ENCODE results near the gene PRDM16.

The PRDM16 gene

DNA sequence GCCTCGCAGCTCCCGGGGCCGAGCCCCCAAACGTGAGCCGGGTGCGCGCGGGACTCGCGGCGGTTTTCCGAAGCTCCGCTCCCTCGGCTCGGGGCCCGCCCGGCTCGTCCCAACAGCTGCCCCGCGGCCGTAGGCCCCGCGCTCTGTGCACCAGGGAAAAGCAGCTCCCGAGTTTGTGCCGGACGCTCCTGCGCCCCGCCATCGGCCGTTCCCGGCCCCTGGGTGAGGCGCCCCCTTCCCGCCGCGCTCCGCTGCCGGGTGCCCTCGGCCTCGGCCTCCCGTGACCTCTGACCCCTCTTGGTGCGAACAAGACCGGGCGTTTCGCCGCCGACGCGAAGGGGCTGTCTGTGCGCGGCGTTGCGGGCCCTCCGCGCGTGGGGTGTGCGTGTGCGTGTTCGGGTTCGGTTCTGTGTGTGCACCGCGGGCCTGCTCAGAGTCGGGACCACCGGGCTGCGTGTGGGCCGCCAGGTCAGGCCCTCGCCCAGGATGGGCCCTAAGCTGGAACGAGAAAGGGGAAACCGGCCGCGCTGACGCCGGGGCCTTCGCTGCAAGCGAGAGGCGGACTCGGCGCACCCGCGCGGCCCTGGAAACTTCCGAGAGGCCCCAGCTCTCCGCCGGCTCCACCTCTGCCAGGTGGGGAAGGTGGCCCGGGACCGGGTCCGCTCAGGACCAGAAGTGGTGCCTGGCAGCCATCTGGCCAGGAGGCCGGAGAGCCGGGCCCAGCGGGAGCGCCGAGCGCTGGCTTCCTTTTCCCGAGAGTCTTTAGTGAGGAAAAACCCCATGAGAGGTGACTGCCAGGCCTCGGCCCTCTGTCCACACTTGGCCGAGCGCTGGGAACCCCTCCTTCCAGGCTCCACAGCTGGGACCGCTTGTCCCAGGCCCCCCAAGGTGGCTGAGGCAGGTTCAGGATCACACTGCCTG, 1.9 kb downstream of the PRDM16 start:
- DNase-seq = no peak

DNA sequence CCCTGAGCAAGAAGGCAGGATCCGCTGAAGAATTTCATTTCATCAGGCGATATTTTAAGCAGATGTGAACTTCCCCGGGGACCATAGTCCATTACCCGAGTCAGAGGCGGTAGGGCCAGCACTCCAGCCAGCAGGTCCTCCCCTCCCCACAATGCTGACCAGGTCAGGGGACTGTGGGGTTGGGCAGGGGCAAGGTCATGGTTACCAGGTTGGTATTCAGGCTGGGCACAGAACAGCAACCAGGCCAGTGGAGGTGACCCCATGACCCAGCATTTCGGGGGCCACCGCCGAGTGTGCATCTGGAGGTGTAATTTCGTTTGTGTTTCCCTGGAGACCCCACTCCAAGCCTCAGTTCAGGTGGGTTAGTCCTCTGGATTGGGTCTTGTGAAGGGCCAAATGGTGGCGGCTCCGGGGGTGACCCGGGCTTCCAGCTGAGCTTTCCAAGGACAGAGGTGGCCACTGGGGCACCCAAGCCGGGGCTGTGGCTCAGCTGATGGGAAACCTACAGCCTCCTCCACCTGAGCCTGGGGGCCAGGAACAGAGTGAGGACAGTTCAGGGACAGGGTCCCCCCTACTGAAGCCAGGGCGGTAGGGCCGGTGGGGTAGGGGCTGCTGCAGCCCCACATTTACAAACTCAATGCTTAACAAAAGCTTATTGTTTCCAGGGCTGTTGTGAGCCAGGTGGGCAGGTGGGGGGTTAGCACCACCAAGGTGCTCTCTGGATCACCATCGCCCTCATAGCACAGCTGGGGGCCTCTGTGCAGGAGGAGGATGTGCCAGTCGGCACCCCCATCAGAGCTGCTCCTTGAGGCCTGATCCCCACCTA, 2.8 kb downstream of the PRDM16 start:
- DNase-seq = no peak

DNA sequence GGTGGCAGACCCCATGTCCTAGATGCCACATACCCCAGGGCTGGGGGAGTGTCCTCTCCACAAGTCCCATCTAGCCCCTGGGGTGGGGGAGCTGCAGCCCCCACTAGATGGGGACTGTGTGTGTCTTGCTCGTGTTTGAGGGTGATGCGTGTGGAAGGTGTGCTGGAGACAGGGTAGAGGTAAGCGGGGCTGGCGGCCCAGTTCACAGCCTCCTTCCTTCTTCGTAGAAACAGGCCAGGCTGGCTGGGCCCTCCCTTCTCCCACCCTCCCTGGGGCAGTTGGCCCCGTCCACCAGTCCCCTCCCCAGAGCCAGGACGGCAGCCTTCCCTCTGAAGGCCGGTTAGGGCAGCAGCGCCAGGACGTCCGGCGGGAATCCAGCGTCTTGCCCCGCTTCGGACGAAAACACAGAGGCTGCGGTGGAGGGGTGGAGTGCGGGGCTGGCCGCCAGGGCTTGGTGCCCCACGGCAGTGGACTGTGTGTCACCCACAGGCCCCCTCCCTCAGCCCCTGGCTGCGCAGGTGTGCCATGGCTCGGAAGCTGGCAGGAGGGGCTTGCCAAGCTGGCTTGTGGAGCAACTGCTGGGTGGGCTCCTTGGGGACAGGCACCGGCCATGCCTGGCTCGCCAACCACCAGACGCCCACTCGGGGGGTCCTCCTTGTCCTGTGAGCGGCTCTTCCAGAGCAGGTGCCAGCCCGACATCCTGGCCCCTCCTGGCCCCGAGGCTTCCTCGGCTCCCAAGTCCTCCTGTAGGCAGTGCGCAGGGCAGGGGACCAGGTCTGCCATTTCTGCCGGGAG, 3.6 kb downstream of the PRDM16 start:
- no peak for DNase-seq

DNA sequence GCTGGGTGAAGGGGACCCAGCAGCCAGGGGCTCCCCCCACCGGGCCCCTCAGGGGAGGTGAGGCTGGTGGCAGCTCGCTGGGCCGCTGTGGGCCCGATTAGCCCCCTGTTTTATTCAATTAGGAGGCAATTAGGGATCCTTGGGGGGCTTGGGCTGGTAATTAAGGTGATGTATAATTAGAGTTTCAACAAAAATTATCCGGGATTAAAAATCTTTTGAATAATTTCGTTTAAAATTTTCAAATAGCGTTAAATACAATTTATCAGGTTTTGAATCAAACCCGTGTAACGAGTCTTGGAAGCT, 4.1 kb downstream of the PRDM16 start:
- DNase-seq = no peak

DNA sequence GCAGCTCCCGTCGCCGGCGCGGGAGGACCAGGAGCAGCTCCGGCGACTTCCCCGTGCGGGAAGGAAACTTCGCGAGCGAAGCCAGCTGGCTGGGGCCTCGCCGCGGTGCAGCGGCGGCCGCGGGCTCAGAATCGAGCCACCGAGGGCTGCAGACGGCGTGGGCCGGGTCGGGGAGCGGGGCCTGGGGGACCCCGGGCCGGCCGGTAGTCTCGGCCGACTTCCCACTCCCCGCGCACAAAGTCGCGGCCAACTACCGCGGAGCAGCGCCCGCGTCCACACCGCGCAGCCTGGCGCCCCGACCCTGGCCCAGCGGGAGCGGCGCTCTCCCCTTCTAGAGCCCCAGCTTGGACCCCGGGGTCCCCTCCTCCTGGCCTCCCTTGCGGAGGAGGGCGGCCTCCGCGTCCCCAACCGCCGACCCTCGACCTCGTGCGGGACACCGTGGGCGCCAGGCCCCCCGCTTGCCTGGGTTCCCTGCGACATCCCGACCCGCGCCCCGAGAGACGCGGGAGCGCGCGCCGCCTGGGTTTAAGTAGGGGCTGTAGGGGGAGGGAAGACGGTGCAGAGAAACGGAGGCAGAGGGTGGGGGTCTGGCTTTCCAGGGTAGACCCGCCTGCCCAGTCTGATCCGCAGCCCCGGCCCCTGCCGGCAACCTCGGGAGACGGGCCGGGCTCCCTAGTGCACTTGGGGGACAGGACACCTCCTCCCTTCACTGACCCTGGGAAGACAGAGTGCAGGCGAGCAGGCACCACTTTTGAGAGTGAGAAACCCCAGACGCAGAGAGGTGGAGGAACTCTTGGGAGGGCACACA, 4.7 kb downstream of the PRDM16 start:
- no peak for DNase-seq

DNA sequence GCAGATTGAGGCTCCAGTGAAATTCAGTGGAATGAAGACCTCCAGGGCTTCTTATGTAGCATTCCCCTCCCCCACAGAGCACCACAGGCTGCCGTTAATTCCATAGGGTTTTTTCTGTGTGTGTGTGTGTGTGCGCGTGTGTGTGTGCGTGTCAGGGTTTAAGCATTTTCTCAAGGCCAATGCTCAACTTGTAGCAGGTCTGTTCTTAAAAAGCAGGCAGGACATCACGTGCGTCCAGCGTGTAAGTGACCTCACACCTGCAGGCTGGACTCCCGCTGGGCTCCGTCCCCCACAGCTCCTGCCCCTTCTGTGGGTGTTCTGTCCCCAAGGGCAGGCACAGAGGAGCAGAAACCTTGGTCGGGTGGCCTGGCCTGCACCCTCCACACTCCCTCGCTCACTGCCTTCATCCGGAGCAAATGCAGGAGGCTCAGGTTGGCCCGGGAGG, 5.3 kb downstream of the PRDM16 start:
- no peak for DNase-seq

DNA sequence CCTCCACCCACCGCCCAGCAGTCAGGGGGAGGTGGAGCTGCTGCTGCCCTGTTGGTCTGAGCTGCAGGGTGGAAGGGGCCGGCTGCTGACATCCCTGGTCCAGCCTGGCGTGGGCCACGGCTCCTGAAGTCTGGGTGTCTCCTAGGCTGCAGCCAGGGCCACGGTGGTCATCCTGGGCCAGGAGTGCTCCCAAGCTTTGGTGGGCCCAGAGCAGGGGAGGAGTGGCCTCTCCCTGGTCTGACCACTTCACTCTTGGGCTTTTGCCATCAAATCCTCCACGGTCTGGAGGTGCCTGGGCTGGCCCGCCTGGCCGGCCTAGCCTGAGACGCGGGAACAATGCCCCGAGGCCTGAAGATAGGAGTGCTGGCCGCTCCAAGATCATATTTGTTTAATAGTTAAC, 5.8 kb downstream of the PRDM16 start:
- DNase-seq = no peak

DNA sequence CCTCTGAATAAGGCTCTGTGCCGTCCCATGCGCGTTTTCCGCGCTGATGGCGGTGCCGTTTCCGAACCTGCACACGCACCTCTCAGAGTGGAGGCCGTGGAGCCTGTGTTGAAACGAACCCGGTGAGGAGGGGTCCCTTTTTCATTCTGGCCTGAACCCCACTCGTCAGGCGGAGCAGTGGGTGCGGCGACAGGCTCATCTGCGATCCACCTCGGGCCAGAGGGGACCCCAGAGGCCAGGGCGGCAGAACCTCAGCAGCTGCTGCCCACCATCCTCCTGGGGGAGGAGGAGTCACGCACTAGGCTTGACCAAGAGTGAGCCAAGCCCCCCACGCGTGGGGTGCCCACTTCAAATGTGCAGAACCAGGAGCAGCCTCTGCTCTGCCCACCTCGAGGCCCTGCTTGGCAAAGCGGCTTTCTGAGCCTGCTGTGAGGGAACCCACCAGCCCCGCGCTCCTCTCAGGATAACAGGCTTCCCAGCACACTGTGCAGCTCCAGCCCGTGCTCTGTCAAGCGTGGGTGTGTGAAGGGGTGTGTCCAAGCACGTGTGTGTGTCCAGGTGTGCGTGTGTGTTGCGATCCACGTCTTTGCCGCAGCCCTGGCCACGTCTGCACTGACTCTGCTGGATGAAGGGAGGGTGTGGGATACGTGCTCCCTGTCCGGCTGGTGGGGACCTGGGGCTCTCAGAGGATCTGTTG, 6.8 kb downstream of the PRDM16 start:
- DNase-seq = no peak

DNA sequence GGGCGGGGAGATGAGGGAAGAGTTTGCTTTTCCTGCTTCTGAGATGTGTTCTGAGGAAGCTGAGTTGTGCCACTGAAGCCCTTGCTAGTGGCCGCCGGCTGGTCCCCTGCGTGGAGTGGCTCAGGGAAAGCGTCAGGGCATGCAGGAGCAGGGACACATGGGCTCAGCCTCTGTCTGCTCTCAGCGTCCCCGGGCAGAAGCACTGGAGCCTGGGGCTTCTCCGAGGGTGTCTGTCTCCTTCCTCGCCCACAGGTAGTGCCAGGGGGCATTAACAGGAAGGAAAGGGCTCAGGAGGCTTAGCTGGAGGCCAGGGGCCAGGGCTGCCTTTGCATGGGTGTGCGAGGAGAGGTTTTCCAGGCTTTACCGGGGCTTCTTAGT, 7.3 kb downstream of the PRDM16 start:
- no peak for DNase-seq

DNA sequence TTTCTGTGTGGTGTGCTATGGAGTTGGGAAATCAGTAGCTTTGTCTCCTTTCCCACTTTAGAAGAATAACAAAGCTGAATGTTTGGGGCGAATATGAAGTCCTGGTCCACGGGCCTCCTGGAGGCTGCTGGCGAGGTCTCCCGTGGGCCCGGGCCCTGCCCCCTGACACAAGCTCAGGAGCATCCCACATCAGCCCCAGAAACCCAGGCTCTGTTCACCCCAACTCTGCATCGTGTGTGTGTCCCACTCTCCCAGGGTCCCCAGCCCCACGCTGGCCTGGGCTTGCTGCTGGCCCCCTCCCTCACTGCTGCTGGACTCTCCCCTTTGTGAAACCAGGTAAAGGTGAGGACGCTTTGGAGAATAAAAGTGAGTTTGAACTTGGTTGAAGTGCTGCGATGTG, 8.1 kb downstream of the PRDM16 start:
- DNase-seq = no peak

DNA sequence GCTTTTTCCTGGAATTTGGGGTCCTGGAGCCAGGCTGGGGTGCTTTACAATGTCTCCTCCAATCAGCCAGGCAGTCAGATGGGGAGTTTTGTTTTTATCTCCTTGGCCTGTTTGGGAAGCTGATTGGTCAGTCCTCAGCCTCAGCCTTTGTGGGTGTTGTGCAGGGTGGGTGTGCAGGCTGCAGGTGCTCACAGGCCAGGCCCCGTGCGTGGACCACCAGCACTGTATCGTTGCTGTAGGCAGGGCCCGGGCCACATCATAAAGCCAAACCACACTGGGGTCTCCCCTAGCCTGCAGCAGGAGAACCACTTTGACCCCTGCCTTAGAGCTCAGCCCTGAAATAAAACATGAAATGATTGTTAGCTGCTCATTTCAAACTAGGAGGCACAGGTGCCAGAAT, 8.6 kb downstream of the PRDM16 start:
- no peak for DNase-seq

DNA sequence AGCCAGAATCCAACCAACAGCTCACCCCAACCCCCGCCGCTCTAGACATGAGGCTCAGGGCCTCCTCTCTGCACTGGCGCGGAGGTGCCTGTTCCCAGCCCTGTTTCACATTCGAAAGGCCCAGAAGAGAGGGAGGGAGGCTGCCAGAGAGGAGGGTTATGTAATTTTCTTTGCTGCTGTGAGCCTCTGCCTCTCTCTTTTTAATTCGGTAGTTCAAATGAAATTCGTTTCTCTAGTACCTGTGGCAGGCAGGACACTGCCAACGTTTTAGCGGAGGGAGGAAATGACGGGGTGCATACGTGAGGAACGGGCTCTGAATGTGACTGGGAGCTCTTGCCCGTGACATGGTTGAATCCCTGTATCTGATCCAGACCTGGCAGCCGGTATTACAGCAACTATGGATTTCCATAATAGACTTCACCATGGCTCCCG, 9.4 kb downstream of the PRDM16 start:
- no peak for DNase-seq

DNA sequence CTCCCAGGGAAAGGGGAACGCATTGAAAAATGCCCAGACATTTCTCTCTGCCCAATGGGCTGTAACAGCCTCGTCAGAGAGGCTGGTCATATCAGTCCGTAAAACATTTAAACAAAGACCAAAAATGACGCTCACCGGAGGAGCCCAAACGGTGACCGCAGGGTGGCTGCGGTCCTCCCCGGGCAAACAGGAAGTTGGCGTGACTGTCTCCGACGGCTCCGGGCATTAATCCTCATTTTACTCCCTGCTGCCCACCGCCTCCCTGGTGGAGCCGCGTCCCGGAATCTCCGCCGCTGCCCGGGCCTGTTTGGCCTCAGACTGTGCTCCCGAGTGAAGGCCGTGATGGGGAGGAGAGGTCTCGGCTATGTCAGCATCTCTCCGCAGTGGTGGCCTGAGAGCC, 9.9 kb downstream of the PRDM16 start:
- DNase-seq = no peak

DNA sequence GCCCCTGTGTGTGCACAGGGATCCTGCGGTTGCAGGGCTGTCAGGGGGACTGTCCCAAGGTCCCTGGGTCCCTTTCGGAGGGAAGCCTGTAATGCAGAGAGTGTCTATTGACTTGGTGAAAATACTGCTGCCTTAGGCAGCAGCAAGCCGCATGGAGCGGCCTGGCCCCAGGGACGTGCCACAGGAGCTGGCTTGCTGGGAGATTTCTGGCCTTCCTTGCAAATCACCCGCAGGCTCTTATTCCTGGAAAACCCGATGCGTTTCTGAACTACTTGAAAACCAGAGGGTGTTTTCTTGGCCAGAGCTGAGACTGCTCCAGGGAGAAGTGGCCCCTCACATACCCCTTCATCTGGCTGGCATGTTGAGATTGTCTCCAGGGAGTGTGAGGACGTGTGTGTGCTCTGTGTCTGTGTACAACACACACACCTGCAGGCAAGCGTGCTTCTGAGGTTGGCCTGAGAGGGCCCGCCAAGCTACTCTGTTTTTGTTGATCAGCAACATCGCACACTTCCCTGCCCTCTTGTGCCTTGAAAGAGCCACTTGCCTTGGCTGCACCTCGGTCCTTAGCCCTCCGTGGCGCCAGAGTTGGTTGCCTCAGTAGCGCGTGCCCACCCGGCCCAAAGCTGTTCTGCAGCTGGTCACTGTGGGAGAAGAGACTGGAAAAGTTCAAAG, 10.5 kb downstream of the PRDM16 start:
- DNase-seq = no peak

DNA sequence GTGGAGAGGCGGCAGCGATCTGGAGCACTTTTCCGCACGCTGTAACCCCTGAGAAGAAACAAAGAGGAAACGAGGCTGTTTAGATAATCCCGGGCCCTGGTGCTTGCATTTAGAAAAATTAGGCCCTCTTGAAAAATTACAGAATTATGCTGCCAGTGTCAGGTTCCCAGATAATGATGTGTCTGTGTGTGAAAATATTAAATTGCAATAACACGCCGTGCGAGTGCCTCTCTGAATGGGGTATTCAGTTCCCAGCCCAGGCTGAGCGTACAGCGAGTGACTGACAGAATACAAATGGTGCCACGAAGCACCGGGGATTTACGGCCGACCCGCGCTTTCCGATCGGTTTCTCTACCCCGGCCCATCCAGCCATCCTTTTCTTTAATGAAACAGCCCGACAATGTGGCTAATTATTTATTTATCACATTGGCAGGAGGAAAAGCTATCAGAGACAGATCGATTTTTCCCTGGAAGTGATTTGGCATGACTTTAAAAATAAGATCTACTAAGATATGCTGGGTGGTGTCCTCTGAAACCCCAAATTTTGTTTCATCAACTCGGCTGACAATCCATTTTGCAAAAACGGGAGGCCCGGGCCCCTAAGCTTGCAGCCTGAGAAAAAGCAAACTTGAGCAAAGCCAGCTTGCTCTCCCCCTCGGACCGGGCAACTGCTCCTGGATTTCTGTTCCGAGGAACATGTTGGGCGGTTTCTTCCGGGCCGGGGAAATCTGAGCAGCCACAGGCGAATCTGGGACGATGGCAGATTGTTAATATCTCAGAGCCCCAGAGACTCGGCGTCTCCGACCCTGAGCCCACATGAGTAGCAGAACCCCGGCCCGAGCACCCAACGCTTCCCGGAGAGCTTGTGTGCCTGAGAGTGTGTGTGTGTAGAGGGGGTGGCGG, 11.3 kb downstream of the PRDM16 start:
- DNase-seq = no peak

DNA sequence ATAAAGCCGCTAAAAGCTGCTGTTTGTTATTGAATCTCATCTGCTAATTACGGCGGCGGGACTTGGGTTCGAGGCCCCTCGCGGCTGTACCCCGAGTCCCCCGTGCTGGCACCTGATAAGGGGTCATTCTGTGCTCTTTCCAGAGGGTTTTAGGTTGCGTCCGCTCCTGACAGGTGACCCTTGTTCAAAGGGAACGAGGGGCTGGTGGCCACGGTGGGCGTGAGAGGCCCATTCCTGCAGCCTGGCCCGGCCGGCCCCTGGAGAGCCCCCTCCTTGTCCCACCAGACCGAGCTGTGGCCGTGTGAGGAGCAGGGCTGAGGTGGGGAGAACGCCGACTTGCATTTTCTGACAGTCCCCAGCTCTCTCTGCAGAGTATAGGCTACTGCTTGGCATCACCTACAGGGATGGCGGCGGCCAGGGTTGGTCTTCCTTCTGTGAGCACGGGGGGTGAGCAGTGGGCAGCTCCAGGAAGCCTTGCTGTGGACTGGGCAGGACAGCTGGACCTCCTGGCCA, 12.2 kb downstream of the PRDM16 start:
- DNase-seq = no peak

DNA sequence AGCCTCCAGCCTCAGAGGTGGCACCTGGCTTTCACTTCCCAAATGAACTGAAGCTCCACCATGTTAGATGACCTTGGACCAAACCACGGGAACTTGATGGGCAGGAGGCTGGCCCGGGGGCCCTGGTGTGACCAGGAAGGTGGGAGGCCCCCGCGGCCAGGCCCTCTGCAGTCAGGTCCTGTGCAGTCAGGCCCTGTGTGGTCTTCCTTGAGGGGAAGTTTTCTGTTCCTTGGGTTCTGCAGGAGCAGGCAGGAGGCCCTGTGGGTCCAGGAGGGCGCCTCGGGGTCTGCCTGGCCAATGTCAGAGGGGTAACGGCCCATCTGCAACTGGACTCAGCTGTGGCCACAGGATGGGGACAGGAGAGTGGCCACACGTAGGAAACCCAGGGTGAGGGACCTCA, 13.0 kb downstream of the PRDM16 start:
- no peak for DNase-seq

DNA sequence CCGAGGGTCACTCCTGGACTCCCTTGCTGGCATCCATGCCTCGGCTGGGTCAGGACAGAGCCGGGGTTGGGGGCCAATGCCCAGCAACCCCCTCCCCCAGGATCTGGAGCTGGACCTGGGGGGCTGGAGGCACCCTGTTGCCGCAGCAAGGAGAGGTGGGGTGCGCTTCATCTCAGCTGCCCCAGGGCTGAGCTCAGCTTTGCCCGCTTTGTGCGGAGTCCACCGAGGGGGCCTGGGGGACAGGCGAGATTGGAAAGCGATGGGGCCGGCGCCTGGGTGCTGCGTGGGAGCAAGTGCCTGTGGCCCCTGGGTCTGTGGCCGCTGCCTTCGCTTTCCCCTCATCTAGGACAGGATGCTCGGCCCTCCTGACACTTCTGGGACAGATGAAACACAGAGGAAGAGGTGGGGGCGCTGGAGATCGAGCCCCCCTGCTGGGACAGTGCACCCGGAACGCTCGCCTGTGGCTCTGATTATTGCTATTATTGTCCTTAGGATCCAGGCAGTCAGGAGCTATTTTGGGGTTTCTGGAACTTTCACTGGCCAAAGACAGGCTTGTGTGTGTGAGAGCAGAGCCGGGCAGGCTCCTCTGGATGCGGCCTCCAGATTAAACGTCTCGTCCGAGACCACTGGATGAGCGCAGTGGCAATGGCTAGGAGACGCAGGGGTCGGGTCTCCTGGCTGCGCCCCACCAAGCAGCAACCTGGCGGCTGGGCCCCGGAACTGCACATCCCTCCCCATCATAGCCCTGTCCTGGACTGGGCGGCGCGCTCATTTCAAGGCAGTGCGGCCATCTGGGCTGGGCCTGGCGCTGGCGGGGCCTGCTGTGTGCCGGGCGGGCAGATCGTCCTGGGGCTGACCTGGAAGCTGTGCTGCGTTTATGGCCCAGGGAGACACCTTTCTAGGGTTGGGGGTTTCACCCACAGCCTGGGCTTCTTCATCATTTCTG, 13.8 kb downstream of the PRDM16 start:
- no peak for DNase-seq

DNA sequence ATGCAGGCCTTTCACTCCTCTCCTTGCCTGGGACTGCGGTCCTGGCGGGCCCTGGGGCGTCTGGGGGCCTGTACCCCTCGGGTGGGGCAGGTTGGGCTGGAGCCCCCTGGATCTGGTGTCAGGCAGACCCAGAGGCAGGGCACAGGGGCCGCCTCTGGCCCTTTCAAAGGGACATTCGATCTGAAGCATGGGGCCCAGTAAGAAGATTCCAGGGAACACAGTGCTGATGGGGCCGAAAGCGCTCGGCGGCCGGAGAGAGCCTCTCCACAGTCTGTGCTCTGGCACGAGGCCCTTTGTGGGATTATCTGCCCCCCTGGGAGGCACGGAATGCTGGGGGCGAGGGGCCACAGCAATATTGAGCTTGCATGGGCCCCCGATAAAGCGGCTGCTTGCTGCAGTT, 15.2 kb downstream of the PRDM16 start:
- DNase-seq = no peak
